Thyroid gland (tissue), 4 donors: ENCODE measurements around the gene RNF41. TPM values are rescaled to one million over a fixed set of nuclear protein-coding genes. Genes with fewer than 3 reads are reported as not detected.

Experiments
- DNase-seq, 2 donors: peaks; one replicate each; pipeline ENCODE4 v3.0.0-alpha.2; 2019
- H3K27ac ChIP-seq, 3 donors: fragments of 200-600 bp; sonication (generic); 1 replicate in 2 of 3; 2 replicates in 1 of 3; pipeline ENCODE4 v1.5.1; 2016 to 2019; ENCODE audit warnings: mild to moderate bottlenecking in 1 of 3, moderate library complexity in 1 of 3
- H3K27me3 ChIP-seq: fragments of 200-600 bp; sonication (generic); one replicate; pipeline ENCODE4 v1.5.1; 2019
- H3K36me3 ChIP-seq, 2 donors: fragments of 200-600 bp; sonication (generic); one replicate each; pipeline ENCODE4 v1.5.1; 2016 to 2019
- H3K4me1 ChIP-seq, 2 donors: fragments of 200-600 bp; sonication (generic); one replicate each; pipeline ENCODE4 v1.5.1; 2017 to 2019
- H3K4me3 ChIP-seq, 3 donors: fragments of 200-600 bp; sonication (generic); replicated peaks in 1 of 3; 1 replicate in 2 of 3; 2 replicates in 1 of 3; pipeline ENCODE4 v1.5.1; 2016; ENCODE audit warnings: mild to moderate bottlenecking in 1 of 3
- H3K9me3 ChIP-seq: fragments of 200-600 bp; sonication (generic); one replicate; pipeline ENCODE4 v1.5.1; 2017
- CTCF ChIP-seq, 6 experiments: fragments of 200-600 bp in 3 of 6; fragments of 450-650 bp in 3 of 6; sonication (generic) in 3 of 6; IDR thresholded peaks; one replicate each; pipeline ENCODE4 v1.5.1; 2016 to 2019; ENCODE audit warnings: antibody characterized with exemption in 6 of 6, mild to moderate bottlenecking in 2 of 6, inconsistent platforms in 1 of 6, moderate library complexity in 1 of 6
- POLR2A ChIP-seq, 2 donors: fragments of 450-650 bp; IDR thresholded peaks; one replicate each; pipeline ENCODE4 v1.6.1; 2017; ENCODE audit warnings: antibody characterized with exemption in 2 of 2, mild to moderate bottlenecking in 2 of 2, moderate library complexity in 1 of 2
- WGBS, 2 donors: methylation state at CpG; one replicate each; pipeline ENCODE4 v1.1.5; 2017; 5-methylcytosine and 5-hydroxymethylcytosine counted together
- intact Hi-C: fragments of 100-400 bp; cut with DNase I; formaldehyde crosslinking; loops from one replicate; pipeline ENCODE4 v1.15.1; 2023
- total RNA-seq, 4 donors: library from RNA; depleted of rRNA; stranded (reverse); fragments of >200 nt; gene quantifications; one replicate each; pipeline ENCODE4 v1.2.3, GENCODE V29; 2016

Gene RNF41
- total RNA-seq, 4 donors from 2014 or later = 63.4 to 89.7 (median 73.4) TPM

GRCh38 chr12:56229082-56229481 is 7.4 kb upstream of the RNF41 start:
- intact Hi-C loops = loop anchor here (10.0 kb wide), 1 partner anchor 104 kb away; the partner anchor contains the start of gene ESYT1

GRCh38 chr12:56224954-56225353 is 3.2 kb upstream of the RNF41 start:
- DNase-seq = no peak
- Histone ChIP-seq H3K4me1 (peaks cover 26 to 34% of the 10 kb centered on the region in 2 donors), H3K27ac (peak overlapping the region in 1 of 3 donors; percentile 69), H3K27me3 (no peaks in the 10 kb centered on the region), H3K9me3 (no peaks in the 10 kb centered on the region), H3K36me3 (no peaks in the 10 kb centered on the region), H3K4me3 (peak overlapping the region in 1 of 3 donors; percentile 64)
- intact Hi-C loops = loop anchor here (2.0 to 10.0 kb wide), 2 partner anchors 32 to 100 kb away; partner anchors contain the start of gene ESYT1
- 66 to 71% methylated on average over 10 to 11 of the region's 11 CpGs for WGBS, 2 donors
- no peak for TF ChIP-seq POLR2A (IDR thresholded peaks at IDR 0.05)
- no peak for TF ChIP-seq CTCF (IDR thresholded peaks at IDR 0.05)

More at GRCh38 chr12:56229082-56229481, 7.4 kb upstream of the RNF41 start:
- H3K27me3 ChIP-seq = no peaks in the 10 kb centered on the region
- no peak overlapping the region for H3K4me3 ChIP-seq
- H3K9me3 ChIP-seq = no peaks in the 10 kb centered on the region
- H3K4me1 ChIP-seq = peaks cover 7 to 8% of the 10 kb centered on the region in 2 donors
- no peaks in the 10 kb centered on the region for H3K36me3 ChIP-seq
- DNase-seq = no peak
- H3K27ac ChIP-seq = no peak overlapping the region
- WGBS, 2 donors = 90 to 92% methylated on average over 7 of the region's 7 CpGs
- no peak for TF ChIP-seq POLR2A (IDR thresholded peaks at IDR 0.05)
- TF ChIP-seq CTCF (IDR thresholded peaks at IDR 0.05) = no peak

GRCh38 chr12:56224102-56224701 is 2.5 kb upstream of the RNF41 start, which contains the start of gene NABP2:
TSS of gene NABP2 (plus strand) at chr12:56224342. CDS start at chr12:56224857, 515 bp downstream.
- peak within 1 kb of the TSS; percentile 39 to 69 (median 66) for H3K27ac ChIP-seq
- no peaks in the 10 kb centered on the region for H3K36me3 ChIP-seq
- H3K4me3 ChIP-seq = peak within 1 kb of the TSS; percentile 6 to 64 (median 57)
- intact Hi-C loops = loop anchor here (2.0 to 10.0 kb wide), 2 partner anchors 31 to 99 kb away; partner anchors contain the start of gene ESYT1
- peak; percentile 87 to 97 (median 88) for TF ChIP-seq CTCF (IDR thresholded peaks at IDR 0.05)
- peak in 1 of 2 donors; percentile 56 for TF ChIP-seq POLR2A (IDR thresholded peaks at IDR 0.05)
- peak; percentile 99 for DNase-seq
- WGBS, 2 donors = 1 to 4% methylated on average over 10 to 33 of the region's 41 CpGs
- H3K4me1 ChIP-seq = peaks cover 27 to 36% of the 10 kb centered on the region in 2 donors
- no peaks in the 10 kb centered on the region for H3K27me3 ChIP-seq
- H3K9me3 ChIP-seq = no peaks in the 10 kb centered on the region

GRCh38 chr12:56223571-56224101 is 1.9 kb upstream of the RNF41 start:
- intact Hi-C loops = loop anchor here (2.0 to 10.0 kb wide), 2 partner anchors 31 to 99 kb away; partner anchors contain the start of gene ESYT1
- peaks cover 27 to 36% of the 10 kb centered on the region in 2 donors for H3K4me1 ChIP-seq
- 28 to 29% methylated on average over 15 of the region's 15 CpGs for WGBS, 2 donors
- H3K27ac ChIP-seq = peak overlapping the region in 2 of 3 donors; percentile 56 to 66
- no peaks in the 10 kb centered on the region for H3K36me3 ChIP-seq
- no peaks in the 10 kb centered on the region for H3K9me3 ChIP-seq
- no peak for DNase-seq
- TF ChIP-seq POLR2A (IDR thresholded peaks at IDR 0.05) = no peak
- TF ChIP-seq CTCF (IDR thresholded peaks at IDR 0.05) = no peak
- H3K4me3 ChIP-seq = no peak overlapping the region
- H3K27me3 ChIP-seq = no peaks in the 10 kb centered on the region

GRCh38 chr12:56222531-56222895 is 791 bp upstream of the RNF41 start:
- Histone ChIP-seq H3K4me1 (peaks cover 27 to 36% of the 10 kb centered on the region in 2 donors), H3K36me3 (no peaks in the 10 kb centered on the region), H3K4me3 (peak overlapping the region in 2 of 3 donors; percentile 3 to 65), H3K27me3 (no peaks in the 10 kb centered on the region), H3K27ac (peak overlapping the region; percentile 82 to 99 (median 92)), H3K9me3 (no peaks in the 10 kb centered on the region)
- DNase-seq = no peak
- intact Hi-C loops = loop anchor here (10.0 kb wide), 1 partner anchor 98 kb away; the partner anchor contains the start of gene ESYT1
- WGBS, 2 donors = 26 to 37% methylated on average over 4 of the region's 4 CpGs
- no peak for TF ChIP-seq CTCF (IDR thresholded peaks at IDR 0.05)
- TF ChIP-seq POLR2A (IDR thresholded peaks at IDR 0.05) = no peak
